HepG2 (cell line): ENCODE data around the gene WWP2. TPM values are rescaled to one million over a fixed set of nuclear protein-coding genes. Genes with fewer than 3 reads are reported as not detected.

Experiments
- AGO2 ChIP-seq: fragments of 200-400 bp; formaldehyde crosslinking; optimal IDR thresholded peaks from 2 replicates; pipeline ENCODE3; 2017; ENCODE audit warnings: mild to moderate bottlenecking, low read depth, low read length, moderate library complexity
- AKNA ChIP-seq: sonication (generic); formaldehyde crosslinking; IDR thresholded peaks from 2 replicates; pipeline ENCODE4 v1.4.0; 2020; ENCODE audit warnings: missing genetic modification reagents, borderline replicate concordance
- CEBPG ChIP-seq: IDR thresholded peaks from 2 replicates; pipeline ENCODE4 v1.6.1; 2016
- CREM ChIP-seq, 2 experiments: sonication (generic) in 1 of 2; formaldehyde crosslinking in 1 of 2; IDR thresholded peaks; 2 replicates each; pipeline versions ENCODE4 v1.4.0 to v1.6.1; 2016 to 2020; ENCODE audit warnings: antibody characterized with exemption in 1 of 2, mild to moderate bottlenecking in 1 of 2, missing genetic modification reagents in 1 of 2
- FOXO1 ChIP-seq: sonication (generic); formaldehyde crosslinking; IDR thresholded peaks from 2 replicates; pipeline ENCODE4 v1.4.0; 2020; ENCODE audit warnings: missing genetic modification reagents
- ISL2 ChIP-seq: sonication (generic); formaldehyde crosslinking; IDR thresholded peaks from 2 replicates; pipeline ENCODE4 v1.5.0; 2020; ENCODE audit warnings: missing genetic modification reagents
- ISX ChIP-seq: sonication (generic); formaldehyde crosslinking; conservative IDR thresholded peaks from 2 replicates; pipeline ENCODE4 v1.5.0; 2020; ENCODE audit warnings: missing genetic modification reagents
- MBD4 ChIP-seq: IDR thresholded peaks from 2 replicates; pipeline ENCODE4 v1.6.1; 2012; ENCODE audit warnings: low read length, inconsistent platforms, borderline replicate concordance
- NFE2 ChIP-seq: sonication (generic); formaldehyde crosslinking; IDR thresholded peaks from 2 replicates; pipeline ENCODE4 v1.4.0; 2020; ENCODE audit warnings: missing genetic modification reagents
- NR0B2 ChIP-seq: sonication (generic); formaldehyde crosslinking; IDR thresholded peaks from 2 replicates; pipeline ENCODE4 v1.4.0; 2020; ENCODE audit warnings: mild to moderate bottlenecking, missing genetic modification reagents
- PAWR ChIP-seq: sonication (generic); formaldehyde crosslinking; IDR thresholded peaks from 2 replicates; pipeline ENCODE4 v1.4.0; 2020; ENCODE audit warnings: missing genetic modification reagents, mild to moderate bottlenecking, borderline replicate concordance
- TAF1 ChIP-seq: sonication (generic); formaldehyde crosslinking; IDR thresholded peaks from 2 replicates; pipeline ENCODE4 v1.4.0; 2020; ENCODE audit warnings: missing genetic modification reagents
- USF2 ChIP-seq, 2 experiments: sonication (generic) in 1 of 2; formaldehyde crosslinking in 1 of 2; IDR thresholded peaks; 2 replicates each; pipeline versions ENCODE4 v1.5.1 to v1.6.1; 2011 to 2020; ENCODE audit warnings: borderline replicate concordance in 1 of 2, low read depth in 1 of 2, low read length in 1 of 2, mild to moderate bottlenecking in 1 of 2, missing genetic modification reagents in 1 of 2, moderate library complexity in 1 of 2
- ZBTB34 ChIP-seq: sonication (generic); formaldehyde crosslinking; IDR thresholded peaks from 2 replicates; pipeline ENCODE4 v1.8.0; 2022; ENCODE audit warnings: mild to moderate bottlenecking, missing genetic modification reagents
- ZMYM4 ChIP-seq: sonication (generic); formaldehyde crosslinking; IDR thresholded peaks from 2 replicates; pipeline ENCODE4 v1.8.1; 2023; ENCODE audit warnings: mild to moderate bottlenecking, missing genetic modification reagents
- ZNF180 ChIP-seq: sonication (generic); formaldehyde crosslinking; IDR thresholded peaks from 2 replicates; pipeline ENCODE4 v1.4.0; 2020; ENCODE audit warnings: low read depth, missing genetic modification reagents, borderline replicate concordance
- ZNF225 ChIP-seq: sonication (generic); formaldehyde crosslinking; IDR thresholded peaks from 2 replicates; pipeline ENCODE4 v1.4.0; 2020; ENCODE audit warnings: mild to moderate bottlenecking, missing genetic modification reagents
- ZNF558 ChIP-seq: sonication (generic); formaldehyde crosslinking; IDR thresholded peaks from 2 replicates; pipeline ENCODE4 v1.9.0; 2022; ENCODE audit warnings: mild to moderate bottlenecking, missing genetic modification reagents, borderline replicate concordance
- ZNF644 ChIP-seq: IDR thresholded peaks from 2 replicates; pipeline ENCODE4 v1.6.1; 2016; ENCODE audit warnings: low read depth
- ZNF709 ChIP-seq: sonication (generic); formaldehyde crosslinking; IDR thresholded peaks from 2 replicates; pipeline ENCODE4 v1.5.0; 2020; ENCODE audit warnings: mild to moderate bottlenecking, missing genetic modification reagents
- ZNF773 ChIP-seq: sonication (generic); formaldehyde crosslinking; IDR thresholded peaks from 2 replicates; pipeline ENCODE4 v1.4.0; 2020; ENCODE audit warnings: missing genetic modification reagents, borderline replicate concordance
- polyA plus RNA-seq, 8 experiments: library from polyadenylated mRNA; depleted of rRNA in 3 of 8; stranded (reverse) in 7 of 8; unstranded in 1 of 8; fragments of >200 nt; fragmentation: Illumina TruSeq in 4 of 8; extraction: Trizol in 4 of 8; gene quantifications; 2 replicates each; pipeline versions ENCODE4 v1.2.1 to v1.2.3, GENCODE V29; 2011 to 2016; ENCODE audit warnings: low read depth in 4 of 8, missing spikeins in 1 of 8, mixed read lengths in 1 of 8; ENCODE audit not compliant: insufficient read depth in 1 of 8
- total RNA-seq, 5 experiments: library from RNA; depleted of rRNA; stranded (reverse); fragments of >200 nt; fragmentation: Illumina TruSeq; extraction: Trizol; gene quantifications; 2 replicates each; pipeline ENCODE4 v1.2.3, GENCODE V29; 2016; ENCODE audit warnings: low read depth in 1 of 5

Gene WWP2
- total and polyA plus RNA-seq, 2 of the 13 experiments (the other 11 are each of a cell fraction or from before 2014, with no cell fraction given): 11.4 to 28.2 TPM

- TF ChIP-seq NR0B2 (CRISPR knock-in tag) (no peak), ISL2 (CRISPR knock-in tag) (peak; percentile 0; the same call in 1 of the 2 replicates), ISX (CRISPR knock-in tag) (no peak), TAF1 (CRISPR knock-in tag) (no peak), ZNF709 (no peak), PAWR (CRISPR knock-in tag) (no peak), ZNF558 (CRISPR knock-in tag) (no peak), ZBTB34 (CRISPR knock-in tag) (peak; percentile 86; the same call in 1 of the 2 replicates), CEBPG (CRISPR knock-in tag) (peak; percentile 8; the same call in 1 of the 2 replicates), ZMYM4 (peak; percentile 55; the same call in 1 of the 2 replicates), AKNA (CRISPR knock-in tag) (no peak), AGO2 (no peak), ZNF225 (CRISPR knock-in tag) (no peak), CREM (IDR thresholded peaks at IDR 0.05) (0 out of 2 replicates have a peak, but pooled peaks have one; percentile 11), CREM (CRISPR knock-in tag; IDR thresholded peaks at IDR 0.05) (no peak), FOXO1 (peak; percentile 79; the same call in 1 of the 2 replicates), ZNF180 (CRISPR knock-in tag) (no peak), ZNF773 (CRISPR knock-in tag) (no peak), NFE2 (no peak), MBD4 (no peak), USF2 (IDR thresholded peaks at IDR 0.05; ENCODE audit: low read depth, low read length) (no peak), USF2 (CRISPR knock-in tag; IDR thresholded peaks at IDR 0.05; ENCODE audit: borderline replicate concordance) (no peak), ZNF644 (CRISPR knock-in tag) (peak; percentile 64; the same call in 1 of the 2 replicates)
Observed at GRCh38 chr16:69839798-69840409, 77.8 kb downstream of the WWP2 start (continued).
